Epithelial cell of alveolus of lung (primary cell): ENCODE data around the gene TBRG4. TPM values are rescaled to one million over a fixed set of nuclear protein-coding genes. Genes with fewer than 3 reads are reported as not detected.

ENCODE experiments used
- total RNA-seq: library from RNA; depleted of rRNA; stranded (reverse); fragments of >200 nt; gene quantifications from 2 replicates; pipeline ENCODE4 v1.2.1, GENCODE V29; 2015

TBRG4 gene
- total RNA-seq: 49.7 and 77.4 TPM in 2 replicates

GRCh38 chr7:45111298-45112223 is at the start of gene TBRG4:
Gene TBRG4 (minus strand): TSS chr7:45111697. CDS start chr7:45109237, 2,460 bp downstream.

GRCh38 chr7:45157653-45158401 is 46.3 kb upstream of the TBRG4 start, which contains the start of gene RAMP3:
Gene RAMP3 (plus strand): TSS chr7:45157791. CDS start chr7:45157829, 38 bp downstream.

GRCh38 chr7:45088821-45089340 is 22.6 kb downstream of the TBRG4 start, which contains the start of gene NACAD:
Gene NACAD (minus strand): TSS chr7:45088969. CDS start chr7:45088894, 75 bp downstream.

Other genes with a start within 250 kb of the TBRG4 start
- 12.3 and 22.0 TPM in 2 replicates for gene PURB, start 226.2 kb downstream of the TBRG4 start, total RNA-seq
- gene MYO1G, start 132.7 kb downstream of the TBRG4 start, total RNA-seq: 0.13 and 0.56 TPM in 2 replicates
- 35.1 and 63.4 TPM in 2 replicates for gene CCM2, start 111.5 kb downstream of the TBRG4 start, total RNA-seq
- gene NACAD, start 22.7 kb downstream of the TBRG4 start, total RNA-seq: 3.4 and 6.1 TPM in 2 replicates
- not detected in 2 replicates for gene RAMP3, start 46.1 kb upstream of the TBRG4 start, total RNA-seq